Type B pancreatic cell (in vitro differentiated cells): ENCODE data around the gene GH1. TPM values are rescaled to one million over a fixed set of nuclear protein-coding genes. Genes with fewer than 3 reads are reported as not detected.
"Not testable (repeated sequence)": the region's sequence is repeated elsewhere in the genome, so short reads cannot be mapped to it uniquely, and the experiment has no call there.

Experiments
- DNase-seq: peaks from one replicate; pipeline ENCODE4 v3.0.0; 2021; ENCODE audit warnings: mixed read lengths; ENCODE audit not compliant: unreplicated experiment; ENCODE audit errors: extremely low spot score
- H3K27ac Mint-ChIP-seq: 2 replicates; pipeline ENCODE4 v1.8.0; 2021; ENCODE audit warnings: mild to moderate bottlenecking, mixed read lengths
- H3K27me3 Mint-ChIP-seq: 2 replicates; pipeline ENCODE4 v1.8.0; 2021; ENCODE audit warnings: mixed read lengths
- H3K36me3 Mint-ChIP-seq: 2 replicates; pipeline ENCODE4 v1.8.0; 2021; ENCODE audit warnings: mixed read lengths
- H3K4me1 Mint-ChIP-seq: one replicate; pipeline ENCODE4 v1.8.0; 2021; ENCODE audit warnings: mixed read lengths; ENCODE audit not compliant: unreplicated experiment
- H3K4me3 Mint-ChIP-seq: 2 replicates; pipeline ENCODE4 v1.8.0; 2021; ENCODE audit warnings: mild to moderate bottlenecking, mixed read lengths
- H3K9me3 Mint-ChIP-seq: 2 replicates; pipeline ENCODE4 v1.8.0; 2021; ENCODE audit warnings: mixed read lengths
- total RNA-seq: library from RNA; stranded (reverse); gene quantifications from 2 replicates; pipeline ENCODE4 v1.2.1, GENCODE V29; 2021; ENCODE audit warnings: low replicate concordance
- TF ChIP-seq, protein P1 (sequence below): fragments of 200-600 bp; sonication (generic); conservative IDR thresholded peaks from 2 replicates; pipeline ENCODE4 v1.5.0; 2021; ENCODE audit warnings: antibody characterized with exemption, mild to moderate bottlenecking

Gene GH1
- total RNA-seq, 1 donor from 2014 or later, result not detected

DNA sequence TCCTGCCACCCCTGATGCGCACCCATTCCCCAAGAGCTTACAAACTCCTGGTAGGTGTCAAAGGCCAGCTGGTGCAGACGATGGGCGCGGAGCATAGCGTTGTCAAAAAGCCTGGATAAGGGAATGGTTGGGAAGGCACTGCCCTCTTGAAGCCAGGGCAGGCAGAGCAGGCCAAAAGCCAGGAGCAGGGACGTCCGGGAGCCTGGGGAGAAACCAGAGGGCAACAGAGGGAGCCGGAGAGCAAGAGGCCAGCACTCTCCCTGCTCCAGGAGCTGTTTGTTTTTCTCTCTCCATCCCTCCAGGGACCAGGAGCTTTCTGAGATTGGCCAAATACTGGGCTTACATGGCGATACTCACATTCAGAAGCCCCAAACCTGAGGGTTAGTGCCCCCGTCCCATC, 334 bp downstream of the GH1 start:
- no peak for DNase-seq
- Mint-ChIP-seq H3K36me3 (no peaks in the 10 kb centered on the region), H3K27me3 (peaks cover 32% of the 10 kb centered on the region), H3K9me3 (no peaks in the 10 kb centered on the region), H3K4me3 (no peak overlapping the region), H3K27ac (no peak overlapping the region), H3K4me1 (peaks cover 5% of the 10 kb centered on the region)
- TF ChIP-seq, protein P1, sequence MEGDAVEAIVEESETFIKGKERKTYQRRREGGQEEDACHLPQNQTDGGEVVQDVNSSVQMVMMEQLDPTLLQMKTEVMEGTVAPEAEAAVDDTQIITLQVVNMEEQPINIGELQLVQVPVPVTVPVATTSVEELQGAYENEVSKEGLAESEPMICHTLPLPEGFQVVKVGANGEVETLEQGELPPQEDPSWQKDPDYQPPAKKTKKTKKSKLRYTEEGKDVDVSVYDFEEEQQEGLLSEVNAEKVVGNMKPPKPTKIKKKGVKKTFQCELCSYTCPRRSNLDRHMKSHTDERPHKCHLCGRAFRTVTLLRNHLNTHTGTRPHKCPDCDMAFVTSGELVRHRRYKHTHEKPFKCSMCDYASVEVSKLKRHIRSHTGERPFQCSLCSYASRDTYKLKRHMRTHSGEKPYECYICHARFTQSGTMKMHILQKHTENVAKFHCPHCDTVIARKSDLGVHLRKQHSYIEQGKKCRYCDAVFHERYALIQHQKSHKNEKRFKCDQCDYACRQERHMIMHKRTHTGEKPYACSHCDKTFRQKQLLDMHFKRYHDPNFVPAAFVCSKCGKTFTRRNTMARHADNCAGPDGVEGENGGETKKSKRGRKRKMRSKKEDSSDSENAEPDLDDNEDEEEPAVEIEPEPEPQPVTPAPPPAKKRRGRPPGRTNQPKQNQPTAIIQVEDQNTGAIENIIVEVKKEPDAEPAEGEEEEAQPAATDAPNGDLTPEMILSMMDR, result no peak

DNA sequence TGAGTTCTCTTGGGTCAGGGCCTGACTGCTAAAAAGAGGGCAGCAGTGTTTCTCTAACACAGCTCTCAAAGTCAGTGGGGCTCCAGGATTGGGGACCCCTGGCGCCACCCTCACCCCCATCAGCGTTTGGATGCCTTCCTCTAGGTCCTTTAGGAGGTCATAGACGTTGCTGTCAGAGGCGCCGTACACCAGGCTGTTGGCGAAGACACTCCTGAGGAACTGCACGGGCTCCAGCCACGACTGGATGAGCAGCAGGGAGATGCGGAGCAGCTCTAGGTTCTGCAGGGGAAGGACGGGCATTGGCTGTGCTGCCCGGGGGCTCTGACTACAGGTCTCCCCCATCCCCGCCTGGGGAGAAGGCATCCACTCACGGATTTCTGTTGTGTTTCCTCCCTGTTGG, 993 bp downstream of the GH1 start:
- TF ChIP-seq, protein P1, result no peak
- H3K27me3 Mint-ChIP-seq, result peaks cover 32% of the 10 kb centered on the region
- H3K4me3 Mint-ChIP-seq, result no peak overlapping the region
- H3K36me3 Mint-ChIP-seq, result no peaks in the 10 kb centered on the region
- H3K9me3 Mint-ChIP-seq, result no peaks in the 10 kb centered on the region
- no peak for DNase-seq
- peaks cover 5% of the 10 kb centered on the region for H3K4me1 Mint-ChIP-seq
- no peak overlapping the region for H3K27ac Mint-ChIP-seq

DNA sequence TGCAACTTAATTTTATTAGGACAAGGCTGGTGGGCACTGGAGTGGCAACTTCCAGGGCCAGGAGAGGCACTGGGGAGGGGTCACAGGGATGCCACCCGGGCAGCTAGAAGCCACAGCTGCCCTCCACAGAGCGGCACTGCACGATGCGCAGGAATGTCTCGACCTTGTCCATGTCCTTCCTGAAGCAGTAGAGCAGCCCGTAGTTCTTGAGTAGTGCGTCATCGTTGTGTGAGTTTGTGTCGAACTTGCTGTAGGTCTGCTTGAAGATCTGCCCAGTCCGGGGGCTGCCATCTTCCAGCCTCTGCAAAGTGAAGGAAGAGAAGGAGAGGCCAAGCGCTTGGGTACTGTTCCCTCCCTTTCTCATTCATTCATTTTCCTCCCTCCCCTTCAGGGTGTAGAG, 1.4 kb downstream of the GH1 start:
- not testable (repeated sequence) for H3K27ac Mint-ChIP-seq, H3K36me3 Mint-ChIP-seq, H3K4me1 Mint-ChIP-seq, H3K4me3 Mint-ChIP-seq, DNase-seq, H3K9me3 Mint-ChIP-seq
- peaks cover 32% of the 10 kb centered on the region for H3K27me3 Mint-ChIP-seq

DNA sequence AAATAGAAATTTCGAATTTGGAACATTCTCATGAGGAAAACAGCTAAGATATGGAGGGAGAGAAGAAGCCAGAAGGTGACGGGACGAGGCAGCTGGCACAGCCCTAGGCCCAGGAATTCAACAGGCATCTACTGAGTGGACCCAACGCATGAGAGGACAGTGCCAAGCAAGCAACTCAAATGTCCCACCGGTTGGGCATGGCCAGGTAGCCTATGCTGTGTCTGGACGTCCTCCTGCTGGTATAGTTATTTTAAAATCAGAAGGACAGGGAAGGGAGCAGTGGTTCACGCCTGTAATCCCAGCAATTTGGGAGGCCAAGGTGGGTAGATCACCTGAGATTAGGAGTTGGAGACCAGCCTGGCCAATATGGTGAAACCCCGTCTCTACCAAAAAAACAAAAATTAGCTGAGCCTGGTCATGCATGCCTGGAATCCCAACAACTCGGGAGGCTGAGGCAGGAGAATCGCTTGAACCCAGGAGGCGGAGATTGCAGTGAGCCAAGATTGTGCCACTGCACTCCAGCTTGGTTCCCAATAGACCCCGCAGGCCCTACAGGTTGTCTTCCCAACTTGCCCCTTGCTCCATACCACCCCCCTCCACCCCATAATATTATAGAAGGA, 2.0 kb downstream of the GH1 start:
- H3K27ac Mint-ChIP-seq, result no peak overlapping the region
- no peaks in the 10 kb centered on the region for H3K9me3 Mint-ChIP-seq
- H3K4me3 Mint-ChIP-seq, result no peak overlapping the region
- TF ChIP-seq, protein P1, result no peak
- no peaks in the 10 kb centered on the region for H3K36me3 Mint-ChIP-seq
- H3K4me1 Mint-ChIP-seq, result peaks cover 5% of the 10 kb centered on the region
- H3K27me3 Mint-ChIP-seq, result peaks cover 35% of the 10 kb centered on the region
- no peak for DNase-seq

DNA sequence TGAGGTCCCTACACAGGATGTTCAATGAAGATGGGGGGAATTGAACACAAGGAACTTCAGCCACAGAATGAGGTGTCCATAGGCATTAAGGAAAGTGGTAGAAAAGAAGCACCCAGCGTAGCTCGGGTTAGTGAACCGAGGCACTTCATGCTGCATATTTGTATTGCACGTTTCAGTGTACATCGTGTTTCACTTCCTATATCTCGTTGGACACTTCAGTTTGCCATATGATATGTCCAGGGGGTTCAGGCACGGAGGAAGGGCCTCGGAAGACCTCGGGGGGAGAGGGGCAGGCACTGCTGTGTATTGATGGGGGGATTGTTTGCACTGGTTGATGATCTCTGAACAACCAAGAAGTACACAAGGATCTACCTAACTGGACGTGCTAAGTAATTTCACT, 2.9 kb downstream of the GH1 start:
- not testable (repeated sequence) for H3K4me1 Mint-ChIP-seq, DNase-seq, H3K27ac Mint-ChIP-seq, H3K36me3 Mint-ChIP-seq, H3K4me3 Mint-ChIP-seq, H3K9me3 Mint-ChIP-seq
- peaks cover 40% of the 10 kb centered on the region for H3K27me3 Mint-ChIP-seq

DNA sequence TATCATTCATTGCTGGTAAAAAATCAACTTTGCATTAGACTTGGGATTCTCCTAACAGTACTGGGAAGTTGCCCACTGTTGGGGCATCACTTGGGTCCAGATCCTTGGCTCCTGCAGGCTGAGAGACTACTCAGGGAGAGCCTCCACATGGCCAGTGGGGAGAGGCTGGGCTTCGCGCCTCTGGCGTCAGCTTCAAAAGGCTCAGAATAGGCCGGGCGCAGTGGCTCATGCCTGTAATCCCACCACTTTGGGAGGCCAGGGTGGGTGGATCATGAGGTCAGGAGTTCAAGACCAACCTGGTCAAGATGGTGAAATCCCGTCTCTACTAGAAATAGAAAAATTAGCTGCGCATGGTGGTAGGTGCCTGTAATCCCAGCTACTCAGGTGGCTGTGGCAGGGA, 4.2 kb downstream of the GH1 start:
- TF ChIP-seq, protein P1, result no peak
- Mint-ChIP-seq H3K4me3 (no peak overlapping the region), H3K4me1 (peaks cover 5% of the 10 kb centered on the region), H3K36me3 (no peaks in the 10 kb centered on the region), H3K27ac (no peak overlapping the region), H3K9me3 (no peaks in the 10 kb centered on the region), H3K27me3 (peaks cover 41% of the 10 kb centered on the region)
- DNase-seq, result no peak

DNA sequence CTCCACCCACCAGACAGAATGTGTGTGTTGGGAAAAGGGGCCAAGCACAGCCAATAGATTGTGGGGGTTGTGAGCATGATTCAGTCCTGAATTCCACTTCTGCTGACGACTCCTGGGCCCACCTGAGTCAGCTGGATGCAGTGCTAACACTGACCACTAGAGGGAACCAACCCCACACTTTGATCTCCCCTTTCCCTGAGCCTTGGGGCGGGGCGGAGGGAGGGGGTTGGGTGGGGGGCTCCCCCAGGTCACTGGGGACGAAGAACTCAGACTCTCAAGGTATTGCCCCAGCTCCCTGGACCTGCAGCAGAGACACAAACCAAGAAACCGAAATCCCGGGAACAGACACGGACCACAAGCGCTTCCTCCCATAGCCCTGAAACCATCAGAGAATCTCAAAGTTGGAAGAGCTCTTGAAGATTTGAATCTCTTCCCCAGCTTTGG, 7.0 kb downstream of the GH1 start:
- H3K9me3 Mint-ChIP-seq, result no peaks in the 10 kb centered on the region
- H3K27ac Mint-ChIP-seq, result no peak overlapping the region
- H3K4me1 Mint-ChIP-seq, result no peaks in the 10 kb centered on the region
- H3K36me3 Mint-ChIP-seq, result no peaks in the 10 kb centered on the region
- no peak for DNase-seq
- H3K4me3 Mint-ChIP-seq, result no peak overlapping the region
- TF ChIP-seq, protein P1, result peak; percentile 89
- H3K27me3 Mint-ChIP-seq, result peaks cover 47% of the 10 kb centered on the region
